Panc1 (cell line): ENCODE results near the gene CCDC171.

ENCODE experiments used
- CTCF ChIP-seq: fragments of 450-650 bp; IDR thresholded peaks from 2 replicates; pipeline ENCODE4 v1.5.1; 2017; ENCODE audit warnings: mild to moderate bottlenecking
- POLR2AphosphoS5 ChIP-seq: IDR thresholded peaks from 2 replicates; pipeline ENCODE4 v1.6.1; 2012; ENCODE audit warnings: mild to moderate bottlenecking, low read depth, low read length, moderate library complexity

- no peak for TF ChIP-seq POLR2AphosphoS5
- no peak for TF ChIP-seq CTCF
Observed at GRCh38 chr9:15744196-15744595, 191.4 kb downstream of the CCDC171 start.
